GM12801 (cell line): ENCODE measurements around the gene TSPOAP1.

ENCODE experiments used
- CTCF ChIP-seq: IDR thresholded peaks from one replicate; pipeline ENCODE4 v1.5.1; 2011; ENCODE audit warnings: control low read depth; ENCODE audit not compliant: insufficient read length; ENCODE audit errors: extremely low read depth

TSPOAP1 gene

GRCh38 chr17:58323366-58324055, 5.1 kb downstream of the TSPOAP1 start:
- no peak for TF ChIP-seq CTCF

- no peak for TF ChIP-seq CTCF
Observed at GRCh38 chr17:58322581-58323185, 5.9 kb downstream of the TSPOAP1 start.

GRCh38 chr17:58321571-58322525, 6.7 kb downstream of the TSPOAP1 start:
- no peak for TF ChIP-seq CTCF

- TF ChIP-seq CTCF: no peak
Observed at GRCh38 chr17:58320570-58321323, 7.8 kb downstream of the TSPOAP1 start.

- no peak for TF ChIP-seq CTCF
Observed at GRCh38 chr17:58320163-58320558, 8.4 kb downstream of the TSPOAP1 start.

GRCh38 chr17:58319173-58320162, 9.1 kb downstream of the TSPOAP1 start:
- TF ChIP-seq CTCF: no peak
